PC-3 (cell line): ENCODE data around the gene PSTPIP2.

ENCODE experiments used
- CTCF ChIP-seq: fragments of 300-600 bp; sonication (generic); conservative IDR thresholded peaks from 2 replicates; pipeline ENCODE4 v1.5.1; 2017; ENCODE audit warnings: antibody characterized with exemption, low read depth, mild to moderate bottlenecking, low read length
- EZH2phosphoT487 ChIP-seq: fragments of 300-600 bp; sonication (generic); IDR thresholded peaks from 2 replicates; pipeline ENCODE4 v1.6.1; 2018; ENCODE audit warnings: mild to moderate bottlenecking, antibody characterized with exemption, low read length, borderline replicate concordance

GRCh38 chr18:46061387-46061786 is 10.7 kb downstream of the PSTPIP2 start:
- no peak for TF ChIP-seq EZH2phosphoT487
- TF ChIP-seq CTCF, result no peak
